HG02678 (cell line): ENCODE data around the gene HECTD1.
"Not testable (repeated sequence)": the region's sequence is repeated elsewhere in the genome, so short reads cannot be mapped to it uniquely, and the experiment has no call there.

Source experiments
- ATAC-seq: cut with Tn5 transposase; IDR thresholded peaks from one replicate; pipeline ENCODE4 v1.9.1; 2021; ENCODE audit warnings: mild to moderate bottlenecking, moderate library complexity; ENCODE audit not compliant: unreplicated experiment

The HECTD1 gene

GRCh38 chr14:31196839-31197492 is 10.6 kb downstream of the HECTD1 start:
- ATAC-seq, result no peak

- no peak for ATAC-seq
Measured at GRCh38 chr14:31194661-31195060, 12.9 kb downstream of the HECTD1 start.

GRCh38 chr14:31194095-31194494 is 13.5 kb downstream of the HECTD1 start:
- ATAC-seq, result no peak

DNA sequence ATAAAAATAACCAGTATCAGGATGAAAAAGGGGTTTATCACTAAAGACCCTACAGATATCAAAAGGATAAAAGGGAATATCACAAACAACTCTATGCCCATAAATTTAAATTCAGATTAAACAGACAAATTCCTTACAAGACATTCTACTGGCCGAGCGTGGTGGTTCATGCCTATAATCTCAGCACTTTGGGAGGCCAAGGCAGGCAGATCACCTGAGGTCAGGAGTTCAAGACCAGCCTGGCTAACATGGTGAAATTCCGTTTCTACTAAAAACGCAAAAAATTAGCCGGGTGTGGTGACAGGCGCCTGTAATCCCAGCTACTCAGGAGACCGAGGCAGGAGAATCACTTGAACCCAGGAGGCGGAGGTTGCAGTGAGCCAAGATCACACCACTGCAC is 15.0 kb downstream of the HECTD1 start:
- not testable (repeated sequence) for ATAC-seq

GRCh38 chr14:31190717-31191263 is 16.8 kb downstream of the HECTD1 start:
- no peak for ATAC-seq

- no peak for ATAC-seq
Measured at GRCh38 chr14:31190219-31190603, 17.4 kb downstream of the HECTD1 start.

DNA sequence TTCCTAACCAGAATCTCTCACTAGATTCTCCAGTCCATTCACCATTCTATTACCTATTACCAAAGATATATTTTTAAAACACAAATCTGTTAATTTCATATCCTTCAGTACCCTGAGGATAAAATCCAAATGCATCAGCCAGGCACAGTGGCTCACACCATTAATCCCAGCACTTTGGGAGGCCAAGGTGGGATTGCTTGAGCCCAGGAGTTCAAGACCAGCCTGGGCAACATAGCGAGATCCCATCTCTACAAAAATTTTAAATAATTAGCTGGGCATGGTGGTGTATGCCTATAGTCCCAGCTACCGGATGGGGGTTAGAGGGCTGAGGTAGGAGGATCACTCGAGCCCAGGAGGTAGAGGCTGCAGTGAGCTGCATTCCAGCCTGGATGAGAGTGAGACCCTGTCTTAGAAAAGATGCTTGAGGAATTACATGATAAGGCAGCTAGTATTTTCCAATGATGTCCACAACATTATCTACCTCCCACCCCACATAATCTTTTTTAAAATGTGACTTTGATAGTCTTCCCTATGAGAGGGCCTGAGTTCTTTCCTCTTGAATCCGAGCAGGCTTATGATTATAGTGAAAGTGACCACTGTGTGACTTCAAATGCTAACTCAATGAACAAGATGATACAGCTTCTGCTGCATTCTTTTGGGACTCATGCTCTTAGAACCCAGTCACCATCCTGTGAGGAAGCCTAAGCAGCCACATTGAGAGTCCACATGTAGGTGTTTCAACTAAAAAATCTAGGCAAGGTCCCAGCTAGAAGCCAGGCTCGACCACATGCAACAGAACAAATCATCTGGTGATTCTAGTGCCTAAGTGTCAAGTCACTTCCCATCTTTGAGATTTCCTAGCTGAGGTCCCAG is 18.0 kb downstream of the HECTD1 start:
- no peak for ATAC-seq

DNA sequence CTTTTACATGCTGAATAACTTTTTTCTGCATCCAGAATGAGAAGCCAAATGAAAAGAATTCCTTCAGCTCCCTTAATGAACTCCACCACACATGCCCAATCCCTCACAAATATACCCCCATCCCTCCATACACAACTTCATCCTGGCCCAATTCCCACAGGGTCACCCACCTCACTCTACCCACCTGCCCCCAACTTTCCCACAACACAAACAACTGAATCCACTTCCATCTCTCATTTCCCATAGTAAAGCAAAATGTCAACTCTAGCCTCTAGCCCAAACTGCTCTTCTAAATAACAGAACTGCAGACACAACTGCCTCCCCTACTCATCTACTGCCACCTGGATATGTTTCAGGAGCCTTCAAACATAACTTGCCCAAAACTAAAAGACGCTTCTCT is 18.8 kb downstream of the HECTD1 start:
- ATAC-seq, result no peak

DNA sequence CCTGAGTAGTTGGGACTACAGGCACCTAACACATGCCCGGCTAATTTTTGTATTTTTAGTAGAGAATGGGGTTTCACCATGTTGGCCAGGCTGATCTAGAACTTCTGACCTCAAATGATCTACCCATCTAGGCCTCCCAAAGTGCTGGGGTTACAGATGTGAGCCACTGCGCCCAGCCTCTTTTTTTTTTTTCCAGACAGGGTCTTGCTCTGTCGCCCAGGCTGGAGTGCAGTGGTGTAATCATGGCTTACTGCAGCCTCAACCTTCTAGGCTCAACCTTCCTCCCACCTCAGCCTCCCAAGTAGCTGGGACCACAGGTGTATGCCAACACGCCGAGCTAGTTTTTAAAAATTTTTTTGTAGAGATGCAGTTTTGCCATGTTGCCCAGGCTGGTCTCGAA is 25.6 kb downstream of the HECTD1 start:
- ATAC-seq, result not testable (repeated sequence)

GRCh38 chr14:31181271-31181670 is 26.3 kb downstream of the HECTD1 start:
- ATAC-seq, result no peak

DNA sequence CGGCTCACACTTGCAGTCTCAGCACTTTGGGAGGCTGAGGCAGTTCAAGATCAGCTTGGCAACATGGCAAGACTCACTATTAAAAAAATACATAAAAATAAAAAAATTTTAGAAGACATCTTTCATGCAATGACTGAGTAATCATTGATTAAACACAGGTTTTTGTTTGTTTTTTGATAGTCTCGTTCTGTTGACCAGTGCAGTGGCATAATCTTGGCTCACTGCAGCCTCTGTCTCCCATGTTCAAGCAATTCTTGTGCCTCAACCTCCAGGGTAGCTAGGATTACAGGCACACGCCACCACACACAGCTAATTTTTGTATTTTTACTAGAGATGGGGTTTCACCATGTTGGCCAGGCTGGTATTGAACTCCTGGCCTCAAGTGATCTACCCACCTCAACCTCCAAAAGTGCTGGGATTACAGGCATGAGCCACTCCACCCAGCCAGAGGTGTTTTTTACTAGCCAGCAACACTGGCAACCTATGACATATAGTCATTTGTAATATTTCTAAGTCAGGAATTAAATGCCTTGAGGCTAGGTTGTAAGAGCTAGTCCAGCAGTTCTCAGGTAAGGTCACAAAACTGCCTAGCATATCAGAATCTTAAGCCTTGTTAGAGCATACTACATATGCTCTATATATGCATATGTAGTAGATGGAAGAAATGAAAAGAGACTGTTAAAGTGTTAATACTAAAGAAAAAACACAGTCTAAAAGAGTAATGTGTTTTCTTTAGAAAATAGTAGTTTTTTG is 27.1 kb downstream of the HECTD1 start:
- ATAC-seq, result no peak

DNA sequence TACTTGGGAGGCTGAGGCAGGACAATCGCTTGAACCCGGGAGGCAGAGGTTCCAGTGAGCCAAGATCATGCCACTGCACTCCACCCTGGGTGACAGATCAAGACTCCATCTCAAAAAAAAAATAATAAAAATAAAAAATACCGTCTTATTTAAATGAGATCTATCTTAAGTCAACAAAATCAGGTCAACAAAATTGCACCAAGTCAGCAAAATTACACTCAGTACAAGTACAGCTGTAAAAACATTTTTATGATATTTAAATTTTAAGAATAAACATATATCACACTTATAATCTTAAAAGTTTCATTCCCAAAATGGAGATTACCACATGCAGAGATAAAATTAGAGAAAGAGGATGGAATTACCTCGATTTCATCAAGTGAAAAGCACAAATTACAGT is 33.2 kb downstream of the HECTD1 start:
- no peak for ATAC-seq

DNA sequence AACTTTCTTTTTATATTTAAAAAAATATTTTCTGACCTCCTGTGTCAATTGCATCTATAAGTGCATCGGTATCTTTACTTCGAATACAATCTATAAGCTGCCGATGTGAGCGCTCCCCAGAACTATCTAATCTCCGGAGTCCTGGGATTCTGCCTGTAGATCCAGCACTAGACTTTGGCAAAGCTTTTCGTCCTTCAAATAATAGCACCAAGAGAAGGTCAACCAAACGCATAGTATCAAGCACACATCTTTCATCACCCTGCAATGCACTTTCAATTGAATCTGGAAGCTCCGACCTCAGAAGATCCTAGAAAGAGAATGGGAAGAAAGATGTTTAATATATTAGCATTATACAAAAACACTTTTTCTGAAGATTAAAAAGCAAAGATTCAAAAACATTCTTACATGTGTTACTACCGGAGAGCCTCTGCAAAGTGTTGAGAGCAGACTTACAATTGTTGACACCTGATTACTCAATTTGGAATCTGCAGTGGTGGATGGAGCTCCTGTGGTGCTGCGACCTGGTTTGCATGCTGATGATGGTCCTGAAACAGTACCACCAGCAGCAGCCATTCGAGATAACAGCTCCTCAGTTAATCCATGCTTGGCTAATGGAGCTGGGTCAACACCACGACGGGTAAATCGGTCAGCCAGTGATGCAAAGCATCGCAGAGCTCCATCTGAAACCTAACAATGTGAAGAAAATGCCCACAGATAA is 34.3 kb downstream of the HECTD1 start:
- no peak for ATAC-seq

DNA sequence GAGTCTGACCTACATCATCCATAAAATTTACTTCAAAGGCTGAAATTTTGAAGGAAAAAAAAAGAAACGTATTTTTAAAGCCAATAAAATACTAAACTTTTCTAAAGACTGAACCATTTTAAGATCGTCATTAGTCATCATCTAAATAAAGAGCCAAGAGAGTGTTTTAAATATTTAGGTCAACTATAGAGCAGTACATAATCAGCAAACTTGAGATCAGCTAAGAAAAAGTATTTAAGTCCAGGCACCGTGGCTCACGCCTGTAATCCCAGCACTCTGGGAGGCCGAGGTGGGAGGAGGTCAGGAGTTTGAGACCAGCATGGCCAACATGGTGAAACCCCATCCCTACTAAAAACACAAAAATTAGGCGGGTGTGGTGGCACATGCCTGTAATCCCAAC is 35.5 kb downstream of the HECTD1 start:
- no peak for ATAC-seq

GRCh38 chr14:31170411-31170810 is 37.2 kb downstream of the HECTD1 start:
- ATAC-seq, result no peak

- ATAC-seq, result no peak
Measured at GRCh38 chr14:31169877-31170276, 37.7 kb downstream of the HECTD1 start.

DNA sequence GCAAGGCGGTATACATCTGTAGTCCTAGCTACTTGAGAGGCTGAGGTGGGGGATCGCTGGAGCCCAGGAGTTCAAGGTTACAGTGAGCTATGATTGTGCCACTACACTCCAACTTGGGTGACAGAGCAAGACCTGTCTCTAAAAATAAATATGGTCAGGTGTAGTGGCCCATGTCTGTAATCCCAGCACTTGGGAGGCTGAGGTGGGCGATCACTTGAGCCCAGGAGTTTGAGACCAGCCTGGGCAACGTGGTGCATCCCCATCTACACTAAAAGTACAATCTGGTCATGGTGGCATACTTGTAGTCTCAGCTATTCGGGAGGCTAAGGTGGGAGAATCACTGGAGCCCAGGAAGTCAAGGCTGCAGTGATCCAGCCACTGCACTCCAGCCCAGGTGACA is 40.6 kb downstream of the HECTD1 start:
- no peak for ATAC-seq

- no peak for ATAC-seq
Measured at GRCh38 chr14:31166271-31166561, 41.4 kb downstream of the HECTD1 start.

DNA sequence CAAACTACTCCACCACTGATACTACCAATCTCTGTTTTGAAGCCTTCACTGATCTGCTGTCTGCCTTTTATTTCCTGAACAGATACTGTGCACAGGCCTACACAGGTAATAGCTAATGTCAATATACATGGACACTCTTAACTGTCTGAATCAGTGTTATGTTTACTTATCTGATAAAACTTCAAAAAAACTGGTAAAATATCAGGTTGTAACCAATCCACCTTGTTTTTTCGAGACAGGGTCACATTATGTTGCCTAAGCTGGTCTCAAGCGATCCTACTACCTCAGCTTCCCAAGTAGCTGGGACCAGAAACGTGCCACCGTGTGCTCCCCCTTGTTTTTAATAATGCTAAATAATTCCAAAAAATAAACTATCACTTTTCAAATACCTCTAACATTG is 43.5 kb downstream of the HECTD1 start:
- no peak for ATAC-seq

- no peak for ATAC-seq
Measured at GRCh38 chr14:31162910-31163649, 44.5 kb downstream of the HECTD1 start.
